HFF-Myc (cell line): ENCODE measurements around the gene CSF1.
"Not testable (repeated sequence)": the region's sequence is repeated elsewhere in the genome, so short reads cannot be mapped to it uniquely, and the experiment has no call there.

Source experiments
- DNase-seq: peaks from one replicate; pipeline ENCODE4 v3.0.0-alpha.2; 2011; ENCODE audit warnings: low read depth; ENCODE audit errors: extremely low read depth
- H3K4me3 ChIP-seq: replicated peaks from 2 replicates; pipeline ENCODE4 v1.5.1; 2011; ENCODE audit warnings: low read depth, mild to moderate bottlenecking, control low read depth, low read length
- TF ChIP-seq, protein P1 (sequence below): IDR thresholded peaks from 2 replicates; pipeline ENCODE4 v1.5.1; 2012; ENCODE audit warnings: mild to moderate bottlenecking, low read depth, low read length, control low read depth; ENCODE audit errors: missing control alignments

The CSF1 gene

DNA sequence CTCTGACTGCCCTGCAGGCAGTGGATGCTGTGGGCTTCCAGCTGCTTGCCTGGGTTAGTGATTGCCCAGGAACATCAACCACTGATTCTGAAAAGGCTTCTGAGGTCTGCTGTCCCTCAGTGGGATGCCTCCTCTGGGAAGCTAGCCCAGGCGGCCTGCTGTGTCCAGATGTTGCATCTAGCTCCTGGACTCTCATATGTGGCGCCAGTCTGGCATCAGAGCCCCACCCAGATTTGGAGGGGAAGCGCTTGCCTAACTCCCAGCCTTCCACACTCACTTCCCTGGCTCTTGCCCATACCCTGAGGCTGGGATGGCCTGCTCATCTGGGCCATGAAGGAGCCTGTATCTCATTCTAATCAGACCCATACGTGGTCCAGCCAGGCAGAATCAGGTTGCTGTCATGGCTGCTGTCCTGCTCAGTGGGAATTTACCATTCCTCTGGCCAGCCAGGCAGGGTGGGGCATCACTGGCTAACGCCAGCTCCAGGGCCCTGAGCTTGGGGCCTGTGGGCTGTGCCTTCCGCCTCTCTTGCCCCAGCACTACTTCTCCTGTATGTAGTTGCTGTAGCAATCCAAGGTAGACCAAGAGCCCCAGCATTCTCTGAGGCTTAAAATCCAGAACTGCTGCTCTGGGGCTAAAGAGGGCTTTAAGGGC lies 4.1 kb downstream of the CSF1 start:
- H3K4me3 ChIP-seq: no peak overlapping the region
- peak; percentile 74 for DNase-seq
- TF ChIP-seq, protein P1, sequence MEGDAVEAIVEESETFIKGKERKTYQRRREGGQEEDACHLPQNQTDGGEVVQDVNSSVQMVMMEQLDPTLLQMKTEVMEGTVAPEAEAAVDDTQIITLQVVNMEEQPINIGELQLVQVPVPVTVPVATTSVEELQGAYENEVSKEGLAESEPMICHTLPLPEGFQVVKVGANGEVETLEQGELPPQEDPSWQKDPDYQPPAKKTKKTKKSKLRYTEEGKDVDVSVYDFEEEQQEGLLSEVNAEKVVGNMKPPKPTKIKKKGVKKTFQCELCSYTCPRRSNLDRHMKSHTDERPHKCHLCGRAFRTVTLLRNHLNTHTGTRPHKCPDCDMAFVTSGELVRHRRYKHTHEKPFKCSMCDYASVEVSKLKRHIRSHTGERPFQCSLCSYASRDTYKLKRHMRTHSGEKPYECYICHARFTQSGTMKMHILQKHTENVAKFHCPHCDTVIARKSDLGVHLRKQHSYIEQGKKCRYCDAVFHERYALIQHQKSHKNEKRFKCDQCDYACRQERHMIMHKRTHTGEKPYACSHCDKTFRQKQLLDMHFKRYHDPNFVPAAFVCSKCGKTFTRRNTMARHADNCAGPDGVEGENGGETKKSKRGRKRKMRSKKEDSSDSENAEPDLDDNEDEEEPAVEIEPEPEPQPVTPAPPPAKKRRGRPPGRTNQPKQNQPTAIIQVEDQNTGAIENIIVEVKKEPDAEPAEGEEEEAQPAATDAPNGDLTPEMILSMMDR: no peak

DNA sequence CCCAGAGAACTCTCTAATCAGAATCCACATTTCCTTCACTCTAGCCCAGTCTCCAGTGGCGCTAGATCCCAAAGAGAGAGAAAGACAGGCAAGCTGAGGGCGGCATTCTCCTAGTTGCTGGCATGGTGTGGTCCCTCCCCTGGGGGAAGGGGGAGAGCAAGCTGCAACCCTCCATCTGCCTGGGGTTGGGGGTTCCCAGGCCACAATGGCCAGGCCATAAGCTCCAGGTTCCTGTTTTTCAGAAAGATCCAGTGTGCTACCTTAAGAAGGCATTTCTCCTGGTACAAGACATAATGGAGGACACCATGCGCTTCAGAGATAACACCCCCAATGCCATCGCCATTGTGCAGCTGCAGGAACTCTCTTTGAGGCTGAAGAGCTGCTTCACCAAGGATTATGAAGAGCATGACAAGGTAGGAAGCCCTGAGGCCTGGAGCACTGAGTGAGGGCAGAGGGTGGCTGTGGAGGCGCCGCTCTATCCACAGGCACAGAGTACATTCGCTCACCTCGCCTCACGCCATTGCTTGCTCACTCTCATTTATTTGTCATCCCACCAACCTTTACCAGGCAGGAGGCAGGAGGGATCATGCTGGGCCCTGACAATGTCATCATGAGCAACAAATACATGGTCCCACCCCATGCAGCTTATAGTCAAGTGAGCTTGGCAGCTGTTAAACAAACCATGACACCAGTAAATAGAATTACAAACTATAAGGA lies 6.6 kb downstream of the CSF1 start:
- TF ChIP-seq, protein P1: no peak
- DNase-seq: no peak
- no peak overlapping the region for H3K4me3 ChIP-seq

DNA sequence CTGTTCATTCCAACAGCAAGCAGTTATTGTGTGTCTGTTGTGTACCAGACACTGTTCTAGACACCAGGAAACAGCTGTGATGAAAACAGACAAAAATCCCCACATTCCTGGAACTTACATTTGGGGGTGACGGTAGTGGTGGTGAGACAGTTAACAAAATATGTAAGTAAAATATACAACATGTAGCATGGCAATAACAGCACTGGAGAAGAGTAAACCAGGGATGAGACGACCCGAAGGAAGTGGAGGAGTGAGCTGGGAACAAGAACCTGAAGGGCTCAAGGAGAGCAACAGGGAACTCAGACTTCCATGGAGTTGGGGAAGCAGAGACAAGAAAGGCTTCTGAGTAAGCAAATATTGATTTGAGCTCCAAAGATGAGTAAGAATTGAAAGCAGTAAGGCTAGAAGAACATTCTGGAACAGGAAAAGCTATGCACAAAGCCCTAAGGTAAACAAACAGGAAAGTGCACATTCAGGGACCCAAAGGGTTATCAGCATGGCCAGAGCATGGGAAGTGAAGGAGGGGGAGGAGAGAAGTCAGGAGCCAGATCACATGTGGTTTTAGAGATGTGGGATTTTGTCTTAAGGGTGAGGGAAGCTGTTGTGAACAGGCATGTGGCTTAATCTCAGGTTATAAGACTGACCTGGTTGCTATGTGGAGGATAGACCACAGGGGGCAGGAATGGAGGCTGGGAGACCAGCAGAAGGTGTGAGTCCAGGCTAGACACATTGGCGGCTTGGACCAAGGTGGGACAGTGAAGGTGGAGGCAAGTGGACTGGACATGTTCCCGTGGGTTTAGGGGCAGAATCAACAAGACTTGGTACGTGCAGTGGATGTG lies 7.3 kb downstream of the CSF1 start:
- DNase-seq: no peak
- TF ChIP-seq, protein P1: no peak
- no peak overlapping the region for H3K4me3 ChIP-seq

DNA sequence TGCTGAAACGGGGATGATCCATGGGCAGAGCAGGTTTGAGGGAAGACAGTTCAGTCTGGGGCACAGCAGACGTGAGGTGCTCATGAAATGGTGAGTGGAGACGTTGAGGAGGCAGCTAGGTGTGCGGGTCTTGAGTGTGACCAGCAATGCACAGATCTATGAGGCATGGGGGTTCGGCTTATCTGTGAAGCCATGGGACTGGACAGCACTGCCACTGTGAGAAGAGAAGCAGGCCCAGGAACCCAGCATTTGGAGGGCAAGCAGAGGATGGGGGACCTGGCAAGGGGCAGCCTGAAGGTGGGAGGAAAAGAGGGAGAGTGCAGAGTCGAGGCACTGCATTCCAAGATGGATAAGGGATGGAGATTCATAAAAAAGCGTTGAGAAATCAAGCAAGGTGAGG lies 8.0 kb downstream of the CSF1 start:
- no peak for DNase-seq
- no peak overlapping the region for H3K4me3 ChIP-seq
- TF ChIP-seq, protein P1: no peak

DNA sequence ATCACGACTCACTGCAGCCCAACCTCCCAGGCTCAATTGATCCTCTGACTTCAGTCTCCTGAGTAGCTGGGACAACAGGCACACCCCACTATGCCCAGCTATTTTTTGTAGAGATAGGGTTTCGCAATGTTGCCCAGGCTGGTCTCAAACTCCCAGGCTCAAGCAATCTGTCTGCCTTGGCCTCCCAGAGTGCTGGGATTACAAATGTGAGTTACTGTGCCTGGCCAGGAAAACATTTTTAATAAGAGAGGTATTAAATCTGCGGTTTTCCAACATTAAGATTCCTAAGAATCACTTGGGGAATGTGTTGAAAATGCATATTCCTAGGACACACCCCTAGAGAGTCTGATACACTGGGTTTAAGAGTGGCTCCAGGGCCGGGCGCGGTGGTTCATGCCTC lies 8.7 kb downstream of the CSF1 start:
- TF ChIP-seq, protein P1: no peak
- DNase-seq: no peak
- no peak overlapping the region for H3K4me3 ChIP-seq

DNA sequence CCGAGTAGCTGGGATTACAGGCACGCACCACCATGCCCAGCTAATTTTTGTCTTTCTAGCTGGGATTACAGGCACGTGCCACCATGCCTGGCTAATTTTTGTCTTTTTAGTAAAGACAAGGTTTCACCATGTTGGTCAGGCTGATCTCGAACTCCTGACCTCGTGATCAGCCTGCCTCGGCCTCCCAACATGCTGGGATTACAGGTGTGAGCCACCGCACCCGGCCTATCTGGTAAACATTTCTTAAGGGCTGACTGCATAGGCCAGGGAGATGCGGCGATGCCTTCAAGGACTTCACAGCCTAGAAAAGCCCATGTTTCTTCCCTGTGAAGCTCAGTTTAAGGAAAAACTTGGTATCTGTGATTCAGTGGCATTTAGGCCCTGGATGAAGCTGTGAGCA lies 9.7 kb downstream of the CSF1 start:
- not testable (repeated sequence) for DNase-seq, H3K4me3 ChIP-seq

DNA sequence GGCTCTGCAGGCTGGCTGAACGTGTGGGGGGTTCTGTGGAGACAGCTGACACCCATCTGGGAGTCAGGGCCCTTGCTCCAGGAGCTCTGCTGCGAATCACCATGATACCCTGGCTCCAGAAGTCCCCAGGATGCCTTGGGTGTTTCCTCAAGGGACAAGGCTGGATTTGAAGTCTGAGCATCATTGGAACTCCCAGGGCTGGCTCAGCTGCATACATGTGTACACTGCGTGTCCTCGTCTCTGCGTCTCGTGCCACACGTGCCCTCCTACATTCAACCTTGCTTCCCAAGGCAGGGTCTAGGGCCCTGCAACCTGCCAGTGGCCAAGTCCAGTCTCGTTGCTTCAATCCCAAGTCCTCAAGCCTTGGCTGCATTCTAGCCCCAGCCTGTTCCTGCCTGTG lies 11.7 kb downstream of the CSF1 start:
- TF ChIP-seq, protein P1: no peak
- no peak for DNase-seq
- H3K4me3 ChIP-seq: no peak overlapping the region
